Peyer's patch (tissue), 4 donors: ENCODE results near the gene CCAR1.

Source experiments
- POLR2A ChIP-seq, 2 donors: fragments of 450-650 bp; IDR thresholded peaks; one replicate each; pipeline ENCODE4 v1.5.1; 2017; ENCODE audit warnings: antibody characterized with exemption in 2 of 2, mild to moderate bottlenecking in 2 of 2, moderate library complexity in 2 of 2
- TF ChIP-seq, protein P1 (sequence below), 6 experiments: fragments of 450-650 bp in 4 of 6; fragments of 200-600 bp in 2 of 6; sonication (generic) in 1 of 6; IDR thresholded peaks; one replicate each; pipeline ENCODE4 v1.5.1; 2017 to 2019; ENCODE audit warnings: antibody characterized with exemption in 6 of 6, mild to moderate bottlenecking in 3 of 6, moderate library complexity in 1 of 6

DNA sequence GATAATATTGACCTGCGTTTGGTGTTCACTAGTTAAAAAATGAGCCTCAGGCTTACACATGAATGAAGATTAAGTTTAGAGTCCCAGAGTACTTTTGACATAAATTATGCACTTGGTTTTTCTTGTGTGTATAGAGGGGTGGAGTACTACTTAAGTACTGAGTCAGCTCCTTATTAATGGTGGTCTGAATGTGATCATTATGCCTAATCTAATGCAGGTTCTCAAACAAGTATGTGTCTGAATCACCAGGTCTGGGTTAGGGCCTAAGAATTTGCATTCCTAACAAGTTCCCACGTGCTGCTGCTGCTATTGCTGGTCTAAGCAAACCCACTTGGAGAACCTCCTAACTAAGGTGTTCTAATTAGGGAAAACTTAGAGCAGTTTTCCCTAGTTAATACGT is 75.6 kb downstream of the CCAR1 start:
- TF ChIP-seq, protein P1, sequence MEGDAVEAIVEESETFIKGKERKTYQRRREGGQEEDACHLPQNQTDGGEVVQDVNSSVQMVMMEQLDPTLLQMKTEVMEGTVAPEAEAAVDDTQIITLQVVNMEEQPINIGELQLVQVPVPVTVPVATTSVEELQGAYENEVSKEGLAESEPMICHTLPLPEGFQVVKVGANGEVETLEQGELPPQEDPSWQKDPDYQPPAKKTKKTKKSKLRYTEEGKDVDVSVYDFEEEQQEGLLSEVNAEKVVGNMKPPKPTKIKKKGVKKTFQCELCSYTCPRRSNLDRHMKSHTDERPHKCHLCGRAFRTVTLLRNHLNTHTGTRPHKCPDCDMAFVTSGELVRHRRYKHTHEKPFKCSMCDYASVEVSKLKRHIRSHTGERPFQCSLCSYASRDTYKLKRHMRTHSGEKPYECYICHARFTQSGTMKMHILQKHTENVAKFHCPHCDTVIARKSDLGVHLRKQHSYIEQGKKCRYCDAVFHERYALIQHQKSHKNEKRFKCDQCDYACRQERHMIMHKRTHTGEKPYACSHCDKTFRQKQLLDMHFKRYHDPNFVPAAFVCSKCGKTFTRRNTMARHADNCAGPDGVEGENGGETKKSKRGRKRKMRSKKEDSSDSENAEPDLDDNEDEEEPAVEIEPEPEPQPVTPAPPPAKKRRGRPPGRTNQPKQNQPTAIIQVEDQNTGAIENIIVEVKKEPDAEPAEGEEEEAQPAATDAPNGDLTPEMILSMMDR (IDR thresholded peaks at IDR 0.05): no peak
- no peak for TF ChIP-seq POLR2A (IDR thresholded peaks at IDR 0.05)
